ENCODE measurements around the gene KIAA1217.

Gene KIAA1217

DNA sequence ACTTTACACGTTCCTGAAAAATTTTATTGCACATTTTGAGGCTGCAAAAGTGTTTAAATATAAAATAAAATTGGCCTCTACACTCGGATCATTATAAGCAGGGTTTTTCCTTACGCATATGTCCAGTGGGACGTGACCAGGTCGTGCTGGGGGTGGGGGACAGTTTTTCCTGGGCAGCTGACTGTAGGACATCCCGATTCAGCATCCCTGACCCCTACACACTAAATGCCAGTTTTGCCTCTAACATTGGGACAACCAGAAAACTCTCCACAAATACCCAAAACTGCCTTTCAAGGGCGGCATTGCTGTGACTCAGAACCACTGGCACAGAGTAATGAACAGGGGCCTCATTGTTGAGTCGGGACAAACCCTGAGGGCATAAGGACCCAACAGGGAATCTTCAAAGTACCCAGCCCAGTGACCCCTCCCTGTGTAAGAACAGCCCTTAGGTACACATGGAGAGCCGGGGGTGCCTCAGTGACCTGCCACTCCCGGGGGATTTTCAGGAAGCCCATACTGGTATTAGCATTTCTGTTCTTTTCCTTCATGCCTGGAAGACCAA lies 344.2 kb downstream of the KIAA1217 start:
- ChIA-PET POLR2A (no interaction called here), CTCF (interaction anchor here (1.5 kb wide), 1 partner anchor 35 kb away, joined by 4 read pairs; no protein-coding TSS in a partner anchor)
- H3K4me1 ChIP-seq (ENCODE audit: control insufficient read depth, insufficient read depth, low read length): no peaks in the 10 kb centered on the region
- H3K4me3 ChIP-seq (ENCODE audit: low read depth, low read length): no peak overlapping the region
- no peak overlapping the region for H3K27ac ChIP-seq (ENCODE audit: extremely low read depth, low read depth, low read length)
- TF ChIP-seq ZNF19 (tag by site-specific recombination; IDR thresholded peaks at IDR 0.05; ENCODE audit: low read depth) (no peak), ZSCAN30 (tag by site-specific recombination; IDR thresholded peaks at IDR 0.05) (no peak), ZNF626 (tag by site-specific recombination; IDR thresholded peaks at IDR 0.05) (no peak), ZNF2 (tag by site-specific recombination; IDR thresholded peaks at IDR 0.05) (no peak), ZNF114 (tag by site-specific recombination; IDR thresholded peaks at IDR 0.05) (no peak), ZBTB7A (tag by site-specific recombination; IDR thresholded peaks at IDR 0.05; ENCODE audit: low read depth) (no peak), ZNF707 (tag by site-specific recombination; IDR thresholded peaks at IDR 0.05) (no peak), ZNF670 (tag by site-specific recombination; IDR thresholded peaks at IDR 0.05; ENCODE audit: low read depth) (no peak), ZBTB21 (tag by site-specific recombination; IDR thresholded peaks at IDR 0.05) (no peak), KLF10 (tag by site-specific recombination; IDR thresholded peaks at IDR 0.05) (no peak)
- TF ChIP-seq, protein P1, sequence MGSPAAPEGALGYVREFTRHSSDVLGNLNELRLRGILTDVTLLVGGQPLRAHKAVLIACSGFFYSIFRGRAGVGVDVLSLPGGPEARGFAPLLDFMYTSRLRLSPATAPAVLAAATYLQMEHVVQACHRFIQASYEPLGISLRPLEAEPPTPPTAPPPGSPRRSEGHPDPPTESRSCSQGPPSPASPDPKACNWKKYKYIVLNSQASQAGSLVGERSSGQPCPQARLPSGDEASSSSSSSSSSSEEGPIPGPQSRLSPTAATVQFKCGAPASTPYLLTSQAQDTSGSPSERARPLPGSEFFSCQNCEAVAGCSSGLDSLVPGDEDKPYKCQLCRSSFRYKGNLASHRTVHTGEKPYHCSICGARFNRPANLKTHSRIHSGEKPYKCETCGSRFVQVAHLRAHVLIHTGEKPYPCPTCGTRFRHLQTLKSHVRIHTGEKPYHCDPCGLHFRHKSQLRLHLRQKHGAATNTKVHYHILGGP (tag by site-specific recombination; IDR thresholded peaks at IDR 0.05): no peak
- TF ChIP-seq, protein P2, sequence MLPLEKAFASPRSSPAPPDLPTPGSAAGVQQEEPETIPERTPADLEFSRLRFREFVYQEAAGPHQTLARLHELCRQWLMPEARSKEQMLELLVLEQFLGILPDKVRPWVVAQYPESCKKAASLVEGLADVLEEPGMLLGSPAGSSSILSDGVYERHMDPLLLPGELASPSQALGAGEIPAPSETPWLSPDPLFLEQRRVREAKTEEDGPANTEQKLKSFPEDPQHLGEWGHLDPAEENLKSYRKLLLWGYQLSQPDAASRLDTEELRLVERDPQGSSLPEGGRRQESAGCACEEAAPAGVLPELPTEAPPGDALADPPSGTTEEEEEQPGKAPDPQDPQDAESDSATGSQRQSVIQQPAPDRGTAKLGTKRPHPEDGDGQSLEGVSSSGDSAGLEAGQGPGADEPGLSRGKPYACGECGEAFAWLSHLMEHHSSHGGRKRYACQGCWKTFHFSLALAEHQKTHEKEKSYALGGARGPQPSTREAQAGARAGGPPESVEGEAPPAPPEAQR (tag by site-specific recombination; IDR thresholded peaks at IDR 0.05): no peak
- no peaks in the 10 kb centered on the region for H3K36me3 ChIP-seq (ENCODE audit: control insufficient read depth in 2 of 2, insufficient read depth in 1 of 2, low read length in 2 of 2)
- no peaks in the 10 kb centered on the region for H3K9me3 ChIP-seq (ENCODE audit: control insufficient read depth, insufficient read depth, low read depth, low read length)

DNA sequence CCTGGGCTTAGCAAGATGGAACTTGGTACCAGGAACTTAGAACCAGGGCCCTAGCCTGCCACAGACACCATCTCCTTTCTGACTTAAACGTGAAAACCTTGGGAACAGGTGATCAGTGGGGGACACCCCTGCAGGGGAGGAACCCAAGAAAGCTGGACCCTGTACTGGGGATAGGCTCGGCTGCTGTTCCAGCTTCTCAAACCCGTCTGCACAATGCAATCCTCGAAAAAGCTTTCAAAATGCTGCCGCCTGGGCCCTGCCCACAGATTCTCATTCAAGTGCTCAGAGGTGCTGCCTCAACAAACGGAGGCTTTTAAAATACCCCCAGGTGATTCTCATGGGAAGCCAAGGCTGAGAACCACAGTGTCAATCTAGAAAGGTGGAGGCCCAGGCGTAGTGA lies 345.1 kb downstream of the KIAA1217 start:
- POLR2A ChIA-PET: no interaction called here
- no peak overlapping the region for H3K4me3 ChIP-seq (ENCODE audit: low read depth, low read length)
- no peak for TF ChIP-seq HOXD13 (CRISPR knock-in tag; IDR thresholded peaks at IDR 0.05; ENCODE audit: borderline replicate concordance)
- TF ChIP-seq ZNF19 (tag by site-specific recombination; IDR thresholded peaks at IDR 0.05; ENCODE audit: low read depth): no peak
- TF ChIP-seq ZNF664 (tag by site-specific recombination; IDR thresholded peaks at IDR 0.05): no peak
- no peak for TF ChIP-seq ZNF514 (tag by site-specific recombination; IDR thresholded peaks at IDR 0.05)
- no peak for TF ChIP-seq SETDB1 (IDR thresholded peaks at IDR 0.05; ENCODE audit: insufficient read length, low read length)
- TF ChIP-seq, protein P3, sequence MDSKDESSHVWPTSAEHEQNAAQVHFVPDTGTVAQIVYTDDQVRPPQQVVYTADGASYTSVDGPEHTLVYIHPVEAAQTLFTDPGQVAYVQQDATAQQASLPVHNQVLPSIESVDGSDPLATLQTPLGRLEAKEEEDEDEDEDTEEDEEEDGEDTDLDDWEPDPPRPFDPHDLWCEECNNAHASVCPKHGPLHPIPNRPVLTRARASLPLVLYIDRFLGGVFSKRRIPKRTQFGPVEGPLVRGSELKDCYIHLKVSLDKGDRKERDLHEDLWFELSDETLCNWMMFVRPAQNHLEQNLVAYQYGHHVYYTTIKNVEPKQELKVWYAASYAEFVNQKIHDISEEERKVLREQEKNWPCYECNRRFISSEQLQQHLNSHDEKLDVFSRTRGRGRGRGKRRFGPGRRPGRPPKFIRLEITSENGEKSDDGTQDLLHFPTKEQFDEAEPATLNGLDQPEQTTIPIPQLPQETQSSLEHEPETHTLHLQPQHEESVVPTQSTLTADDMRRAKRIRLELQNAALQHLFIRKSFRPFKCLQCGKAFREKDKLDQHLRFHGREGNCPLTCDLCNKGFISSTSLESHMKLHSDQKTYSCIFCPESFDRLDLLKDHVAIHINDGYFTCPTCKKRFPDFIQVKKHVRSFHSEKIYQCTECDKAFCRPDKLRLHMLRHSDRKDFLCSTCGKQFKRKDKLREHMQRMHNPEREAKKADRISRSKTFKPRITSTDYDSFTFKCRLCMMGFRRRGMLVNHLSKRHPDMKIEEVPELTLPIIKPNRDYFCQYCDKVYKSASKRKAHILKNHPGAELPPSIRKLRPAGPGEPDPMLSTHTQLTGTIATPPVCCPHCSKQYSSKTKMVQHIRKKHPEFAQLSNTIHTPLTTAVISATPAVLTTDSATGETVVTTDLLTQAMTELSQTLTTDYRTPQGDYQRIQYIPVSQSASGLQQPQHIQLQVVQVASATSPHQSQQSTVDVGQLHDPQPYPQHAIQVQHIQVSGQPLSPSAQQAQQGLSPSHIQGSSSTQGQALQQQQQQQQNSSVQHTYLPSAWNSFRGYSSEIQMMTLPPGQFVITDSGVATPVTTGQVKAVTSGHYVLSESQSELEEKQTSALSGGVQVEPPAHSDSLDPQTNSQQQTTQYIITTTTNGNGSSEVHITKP (tag by site-specific recombination; IDR thresholded peaks at IDR 0.05): no peak
- no peak for TF ChIP-seq KLF1 (tag by site-specific recombination; IDR thresholded peaks at IDR 0.05)
- no peak for TF ChIP-seq KLF8 (tag by site-specific recombination; IDR thresholded peaks at IDR 0.05)
- TF ChIP-seq ZNF10 (tag by site-specific recombination; IDR thresholded peaks at IDR 0.05): no peak
- no peak for TF ChIP-seq YY1 (tag by site-specific recombination; IDR thresholded peaks at IDR 0.05)
- TF ChIP-seq ZNF112 (tag by site-specific recombination; IDR thresholded peaks at IDR 0.05): no peak
- no peak for TF ChIP-seq ZNF843 (tag by site-specific recombination; IDR thresholded peaks at IDR 0.05)
- TF ChIP-seq, protein P4, sequence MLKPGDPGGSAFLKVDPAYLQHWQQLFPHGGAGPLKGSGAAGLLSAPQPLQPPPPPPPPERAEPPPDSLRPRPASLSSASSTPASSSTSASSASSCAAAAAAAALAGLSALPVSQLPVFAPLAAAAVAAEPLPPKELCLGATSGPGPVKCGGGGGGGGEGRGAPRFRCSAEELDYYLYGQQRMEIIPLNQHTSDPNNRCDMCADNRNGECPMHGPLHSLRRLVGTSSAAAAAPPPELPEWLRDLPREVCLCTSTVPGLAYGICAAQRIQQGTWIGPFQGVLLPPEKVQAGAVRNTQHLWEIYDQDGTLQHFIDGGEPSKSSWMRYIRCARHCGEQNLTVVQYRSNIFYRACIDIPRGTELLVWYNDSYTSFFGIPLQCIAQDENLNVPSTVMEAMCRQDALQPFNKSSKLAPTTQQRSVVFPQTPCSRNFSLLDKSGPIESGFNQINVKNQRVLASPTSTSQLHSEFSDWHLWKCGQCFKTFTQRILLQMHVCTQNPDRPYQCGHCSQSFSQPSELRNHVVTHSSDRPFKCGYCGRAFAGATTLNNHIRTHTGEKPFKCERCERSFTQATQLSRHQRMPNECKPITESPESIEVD (tag by site-specific recombination; IDR thresholded peaks at IDR 0.05): no peak
- TF ChIP-seq ZNF221 (tag by site-specific recombination; IDR thresholded peaks at IDR 0.05; ENCODE audit: borderline replicate concordance): no peak
- no peak for TF ChIP-seq ZNF530 (tag by site-specific recombination; IDR thresholded peaks at IDR 0.05; ENCODE audit: low read depth)
- TF ChIP-seq ZNF394 (tag by site-specific recombination; IDR thresholded peaks at IDR 0.05; ENCODE audit: borderline replicate concordance): no peak
- no peak for TF ChIP-seq ZNF302 (tag by site-specific recombination; IDR thresholded peaks at IDR 0.05; ENCODE audit: low read depth)
- TF ChIP-seq ZNF2 (tag by site-specific recombination; IDR thresholded peaks at IDR 0.05): no peak
- H3K9me3 ChIP-seq (ENCODE audit: control insufficient read depth, insufficient read depth, low read depth, low read length): no peaks in the 10 kb centered on the region
- no peaks in the 10 kb centered on the region for H3K36me3 ChIP-seq (ENCODE audit: control insufficient read depth in 2 of 2, insufficient read depth in 1 of 2, low read length in 2 of 2)
- CTCF ChIA-PET: interaction anchor here (0.7 to 1.4 kb wide), 4 partner anchors 8 to 83 kb away, joined by 3 to 6 read pairs (median 3); no protein-coding TSS in a partner anchor
- H3K27ac ChIP-seq (ENCODE audit: extremely low read depth, low read depth, low read length): no peak overlapping the region
- no peaks in the 10 kb centered on the region for H3K4me1 ChIP-seq (ENCODE audit: control insufficient read depth, insufficient read depth, low read length)
